ENCODE results near the gene PARD6A.

PARD6A gene, protein sequence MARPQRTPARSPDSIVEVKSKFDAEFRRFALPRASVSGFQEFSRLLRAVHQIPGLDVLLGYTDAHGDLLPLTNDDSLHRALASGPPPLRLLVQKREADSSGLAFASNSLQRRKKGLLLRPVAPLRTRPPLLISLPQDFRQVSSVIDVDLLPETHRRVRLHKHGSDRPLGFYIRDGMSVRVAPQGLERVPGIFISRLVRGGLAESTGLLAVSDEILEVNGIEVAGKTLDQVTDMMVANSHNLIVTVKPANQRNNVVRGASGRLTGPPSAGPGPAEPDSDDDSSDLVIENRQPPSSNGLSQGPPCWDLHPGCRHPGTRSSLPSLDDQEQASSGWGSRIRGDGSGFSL

DNA sequence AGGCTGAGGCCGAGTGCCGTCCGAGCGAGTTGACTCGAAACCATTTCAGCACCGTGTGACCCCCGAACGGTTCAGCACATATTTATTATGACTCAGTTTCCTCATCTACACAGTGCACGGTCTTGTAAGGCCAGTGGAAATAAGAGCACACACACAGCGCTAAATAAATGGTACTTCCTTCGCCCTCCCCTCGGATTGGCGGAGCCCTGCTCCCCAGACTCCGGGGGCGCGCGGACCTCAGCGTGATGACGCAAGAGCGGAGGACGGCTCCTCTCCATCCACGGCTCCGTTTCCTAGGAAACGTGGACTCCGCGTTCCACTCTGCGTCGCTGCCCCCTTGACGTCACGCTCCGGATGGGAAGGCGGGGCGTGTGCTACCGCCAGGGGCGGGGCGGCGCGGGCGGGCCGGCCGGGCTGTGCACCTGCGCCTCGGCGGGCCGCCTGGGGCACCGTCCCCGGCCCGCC lies at the start of gene PARD6A:
Gene PARD6A, plus strand, starts transcription at position 397 of the 465 bp plus-strand sequence. CDS start 79 bp downstream, outside the sequence.
- peaks cover 10% of the 10 kb centered on the region for H3K4me1 Mint-ChIP-seq (ENCODE audit: low read depth)
- H3K27me3 Mint-ChIP-seq (ENCODE audit: low read depth): no peaks in the 10 kb centered on the region
- peak within 1 kb of the TSS; percentile 98 for H3K27ac Mint-ChIP-seq
- peaks cover 15% of the 10 kb centered on the region for H3K36me3 Mint-ChIP-seq (ENCODE audit: low read depth)
- DNase-seq (ENCODE audit: low spot score): peak; percentile 96
- peak within 1 kb of the TSS; percentile 95 for H3K4me3 Mint-ChIP-seq
- no peaks in the 10 kb centered on the region for H3K9me3 Mint-ChIP-seq

DNA sequence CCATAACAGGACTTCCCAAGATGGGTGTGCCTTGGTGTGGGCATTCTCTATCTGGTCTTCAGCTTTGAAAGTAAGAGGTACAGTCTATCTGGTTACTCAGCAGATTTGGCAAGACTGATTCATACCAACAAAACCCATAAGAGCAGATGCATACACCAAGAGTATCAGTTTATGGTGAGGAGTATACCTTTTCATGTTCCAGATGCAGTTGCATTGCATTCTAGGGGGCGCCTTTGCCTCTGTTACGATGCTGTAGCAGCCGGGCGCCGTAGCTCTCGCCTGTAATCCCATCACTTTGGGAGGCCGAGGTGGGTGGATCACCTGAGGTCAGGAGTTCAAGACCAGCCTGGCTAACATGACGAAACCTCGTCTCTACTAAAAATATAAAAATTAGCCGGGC lies 47.0 kb upstream of the PARD6A start:
- no peak overlapping the region for H3K4me3 Mint-ChIP-seq
- H3K27me3 Mint-ChIP-seq (ENCODE audit: low read depth): no peaks in the 10 kb centered on the region
- no peak overlapping the region for H3K27ac Mint-ChIP-seq
- DNase-seq (ENCODE audit: low spot score): no peak
- H3K9me3 Mint-ChIP-seq: no peaks in the 10 kb centered on the region
- H3K4me1 Mint-ChIP-seq (ENCODE audit: low read depth): peaks cover 1% of the 10 kb centered on the region
- peaks cover 40% of the 10 kb centered on the region for H3K36me3 Mint-ChIP-seq (ENCODE audit: low read depth)

DNA sequence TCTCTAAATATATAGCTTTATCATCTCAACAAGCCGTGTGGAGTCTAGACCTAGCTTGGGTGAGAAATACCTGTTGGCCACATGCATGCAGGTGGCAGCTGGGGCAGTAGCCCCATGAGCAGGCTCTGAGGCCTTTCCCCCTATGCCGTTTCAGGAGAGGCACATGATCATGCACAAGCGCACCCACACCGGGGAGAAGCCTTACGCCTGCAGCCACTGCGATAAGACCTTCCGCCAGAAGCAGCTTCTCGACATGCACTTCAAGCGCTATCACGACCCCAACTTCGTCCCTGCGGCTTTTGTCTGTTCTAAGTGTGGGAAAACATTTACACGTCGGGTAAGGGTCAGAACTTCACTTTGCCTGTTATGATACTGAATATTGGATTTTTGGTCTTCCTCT lies 32.5 kb upstream of the PARD6A start:
- DNase-seq (ENCODE audit: low spot score): no peak
- Mint-ChIP-seq H3K27me3 (ENCODE audit: low read depth) (no peaks in the 10 kb centered on the region), H3K4me3 (no peak overlapping the region), H3K4me1 (ENCODE audit: low read depth) (no peaks in the 10 kb centered on the region), H3K27ac (no peak overlapping the region), H3K36me3 (ENCODE audit: low read depth) (peaks cover 52% of the 10 kb centered on the region), H3K9me3 (no peaks in the 10 kb centered on the region)

DNA sequence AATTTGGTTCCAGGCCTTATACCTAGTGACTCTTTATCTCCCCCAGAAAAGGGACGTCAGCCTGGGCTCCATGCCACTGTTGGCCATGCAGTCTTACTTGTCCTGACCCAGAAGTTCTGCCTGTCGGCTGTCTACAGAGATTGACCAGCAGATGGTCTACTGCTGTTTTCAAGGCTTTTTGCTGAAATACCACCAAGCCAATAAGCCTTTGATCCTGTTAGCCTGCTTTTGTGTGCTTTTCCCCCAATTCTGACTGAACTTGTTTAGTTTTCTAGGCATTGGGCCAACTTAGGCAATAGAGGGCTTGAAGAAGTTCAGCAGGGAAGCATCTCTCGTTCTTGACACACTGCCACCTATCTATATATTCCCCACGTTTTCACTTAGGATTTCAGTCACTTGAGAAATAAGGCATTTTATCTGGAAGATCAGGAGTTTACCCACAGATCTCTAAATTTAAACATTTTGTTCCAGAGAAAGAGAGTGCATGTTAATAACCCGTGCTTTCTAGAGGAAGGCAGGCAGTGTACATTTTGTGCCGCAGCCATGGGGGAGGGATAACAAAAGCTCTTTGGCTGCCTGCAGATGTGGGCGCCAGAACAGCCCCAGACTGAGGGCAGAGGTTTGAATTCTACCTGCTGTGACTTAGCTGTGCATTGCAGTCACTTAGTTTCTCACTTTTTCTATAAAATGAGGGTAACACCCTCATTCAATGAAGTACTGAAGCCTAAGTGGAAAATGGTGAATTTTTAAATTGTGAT lies 28.2 kb upstream of the PARD6A start:
- H3K9me3 Mint-ChIP-seq: no peaks in the 10 kb centered on the region
- no peak overlapping the region for H3K4me3 Mint-ChIP-seq
- DNase-seq (ENCODE audit: low spot score): no peak
- peaks cover 46% of the 10 kb centered on the region for H3K36me3 Mint-ChIP-seq (ENCODE audit: low read depth)
- H3K27me3 Mint-ChIP-seq (ENCODE audit: low read depth): no peaks in the 10 kb centered on the region
- H3K27ac Mint-ChIP-seq: no peak overlapping the region
- no peaks in the 10 kb centered on the region for H3K4me1 Mint-ChIP-seq (ENCODE audit: low read depth)

DNA sequence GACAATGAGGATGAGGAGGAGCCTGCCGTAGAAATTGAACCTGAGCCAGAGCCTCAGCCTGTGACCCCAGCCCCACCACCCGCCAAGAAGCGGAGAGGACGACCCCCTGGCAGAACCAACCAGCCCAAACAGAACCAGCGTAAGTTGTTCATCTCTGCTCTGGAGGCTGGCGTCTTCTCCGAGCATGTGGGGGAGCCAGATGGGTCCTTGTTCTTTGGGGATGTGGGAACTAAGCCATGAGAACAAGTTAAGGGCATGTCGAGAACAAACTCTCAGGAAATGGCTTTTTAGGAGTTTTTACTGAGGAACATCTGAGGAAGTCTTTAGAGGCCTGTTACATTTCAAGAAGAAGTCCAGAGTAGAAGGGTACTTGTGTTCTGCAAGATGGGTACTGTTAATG lies 24.0 kb upstream of the PARD6A start:
- Mint-ChIP-seq H3K27me3 (ENCODE audit: low read depth) (no peaks in the 10 kb centered on the region), H3K36me3 (ENCODE audit: low read depth) (peaks cover 45% of the 10 kb centered on the region), H3K4me3 (no peak overlapping the region), H3K4me1 (ENCODE audit: low read depth) (no peaks in the 10 kb centered on the region), H3K27ac (no peak overlapping the region), H3K9me3 (no peaks in the 10 kb centered on the region)
- no peak for DNase-seq (ENCODE audit: low spot score)

DNA sequence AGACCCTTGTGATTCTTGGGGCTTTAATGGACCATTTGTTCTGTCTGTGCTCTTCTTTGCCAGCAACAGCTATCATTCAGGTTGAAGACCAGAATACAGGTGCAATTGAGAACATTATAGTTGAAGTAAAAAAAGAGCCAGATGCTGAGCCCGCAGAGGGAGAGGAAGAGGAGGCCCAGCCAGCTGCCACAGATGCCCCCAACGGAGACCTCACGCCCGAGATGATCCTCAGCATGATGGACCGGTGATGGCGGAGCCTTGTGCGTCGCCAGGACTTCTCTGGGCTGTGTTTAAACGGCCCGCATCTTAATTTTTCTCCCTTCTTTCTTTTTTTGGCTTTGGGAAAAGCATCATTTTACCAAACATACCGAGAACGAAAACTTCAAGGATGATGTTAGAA lies 23.1 kb upstream of the PARD6A start:
- no peaks in the 10 kb centered on the region for H3K9me3 Mint-ChIP-seq
- no peaks in the 10 kb centered on the region for H3K4me1 Mint-ChIP-seq (ENCODE audit: low read depth)
- no peak overlapping the region for H3K27ac Mint-ChIP-seq
- no peak for DNase-seq (ENCODE audit: low spot score)
- H3K4me3 Mint-ChIP-seq: no peak overlapping the region
- no peaks in the 10 kb centered on the region for H3K27me3 Mint-ChIP-seq (ENCODE audit: low read depth)
- H3K36me3 Mint-ChIP-seq (ENCODE audit: low read depth): peaks cover 38% of the 10 kb centered on the region

DNA sequence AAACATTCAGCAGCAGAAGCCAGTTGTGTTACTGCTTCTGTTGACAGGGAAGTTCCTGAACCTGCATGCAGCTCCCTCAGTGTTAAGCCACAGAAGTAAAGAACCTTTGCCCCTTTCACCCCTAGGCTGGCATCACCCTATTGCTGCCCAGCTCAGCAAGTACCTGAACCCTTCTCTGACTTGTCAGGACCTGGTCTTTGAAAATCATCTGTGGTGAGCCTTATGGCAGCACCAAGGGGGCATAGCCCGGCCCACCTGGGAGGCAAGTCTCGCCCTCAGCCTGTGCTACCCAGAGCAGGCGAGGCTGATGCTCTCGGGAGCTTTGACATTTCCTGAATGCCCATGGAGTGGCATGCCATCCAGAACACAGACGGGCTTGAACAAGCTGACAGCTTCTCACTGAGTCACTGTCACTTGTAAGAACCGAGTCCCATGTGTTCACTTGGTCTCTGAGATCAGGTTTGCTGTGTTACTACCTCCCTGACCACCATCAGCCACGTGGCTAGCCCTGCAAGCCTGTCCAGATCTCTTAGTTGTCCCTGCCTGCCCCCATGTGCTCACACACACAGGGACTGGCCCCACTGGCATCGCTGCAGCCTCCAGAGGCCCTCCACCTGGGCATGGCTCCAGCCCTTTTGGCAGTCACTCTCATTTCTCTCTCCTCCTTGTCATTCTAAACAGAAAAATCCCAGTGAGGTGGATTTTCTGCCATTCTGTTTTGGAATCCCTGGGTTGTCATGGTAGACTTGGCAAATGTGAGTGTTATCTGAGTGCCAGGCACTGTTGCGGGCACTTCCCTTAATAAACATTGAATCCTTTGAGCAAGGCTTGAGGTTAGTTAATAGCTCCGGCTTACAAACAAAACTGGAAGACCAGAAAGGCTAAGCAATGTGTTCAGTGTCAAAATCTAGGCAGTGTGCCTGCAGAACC lies 18.7 kb upstream of the PARD6A start:
- DNase-seq (ENCODE audit: low spot score): no peak
- Mint-ChIP-seq H3K9me3 (no peaks in the 10 kb centered on the region), H3K4me1 (ENCODE audit: low read depth) (peaks cover 10% of the 10 kb centered on the region), H3K4me3 (no peak overlapping the region), H3K27ac (no peak overlapping the region), H3K27me3 (ENCODE audit: low read depth) (no peaks in the 10 kb centered on the region), H3K36me3 (ENCODE audit: low read depth) (peaks cover 25% of the 10 kb centered on the region)

DNA sequence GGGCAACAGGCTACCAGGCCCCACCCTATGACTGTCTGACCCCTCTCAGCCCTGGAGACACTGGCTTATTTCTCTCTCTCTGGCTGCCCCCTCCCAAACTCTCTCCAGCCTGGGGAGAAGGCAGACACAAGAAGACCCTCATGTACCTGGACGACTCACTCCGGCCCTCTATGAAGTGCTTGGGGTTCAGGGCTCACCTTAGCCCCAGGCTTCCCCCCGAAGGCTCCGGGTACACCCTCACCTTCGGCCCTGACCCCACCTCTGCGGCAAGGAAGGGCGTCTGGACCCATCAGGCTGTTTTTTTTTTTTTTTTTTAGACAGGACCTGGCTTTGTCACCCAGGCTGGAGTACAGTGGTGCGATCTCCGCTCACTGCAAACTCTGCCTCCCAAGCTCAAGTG lies 16.7 kb upstream of the PARD6A start:
- Mint-ChIP-seq H3K4me3 (peak overlapping the region; percentile 69), H3K4me1 (ENCODE audit: low read depth) (peaks cover 10% of the 10 kb centered on the region), H3K27ac (peak overlapping the region; percentile 73), H3K9me3 (no peaks in the 10 kb centered on the region), H3K27me3 (ENCODE audit: low read depth) (no peaks in the 10 kb centered on the region), H3K36me3 (ENCODE audit: low read depth) (peaks cover 18% of the 10 kb centered on the region)
- DNase-seq (ENCODE audit: low spot score): no peak

DNA sequence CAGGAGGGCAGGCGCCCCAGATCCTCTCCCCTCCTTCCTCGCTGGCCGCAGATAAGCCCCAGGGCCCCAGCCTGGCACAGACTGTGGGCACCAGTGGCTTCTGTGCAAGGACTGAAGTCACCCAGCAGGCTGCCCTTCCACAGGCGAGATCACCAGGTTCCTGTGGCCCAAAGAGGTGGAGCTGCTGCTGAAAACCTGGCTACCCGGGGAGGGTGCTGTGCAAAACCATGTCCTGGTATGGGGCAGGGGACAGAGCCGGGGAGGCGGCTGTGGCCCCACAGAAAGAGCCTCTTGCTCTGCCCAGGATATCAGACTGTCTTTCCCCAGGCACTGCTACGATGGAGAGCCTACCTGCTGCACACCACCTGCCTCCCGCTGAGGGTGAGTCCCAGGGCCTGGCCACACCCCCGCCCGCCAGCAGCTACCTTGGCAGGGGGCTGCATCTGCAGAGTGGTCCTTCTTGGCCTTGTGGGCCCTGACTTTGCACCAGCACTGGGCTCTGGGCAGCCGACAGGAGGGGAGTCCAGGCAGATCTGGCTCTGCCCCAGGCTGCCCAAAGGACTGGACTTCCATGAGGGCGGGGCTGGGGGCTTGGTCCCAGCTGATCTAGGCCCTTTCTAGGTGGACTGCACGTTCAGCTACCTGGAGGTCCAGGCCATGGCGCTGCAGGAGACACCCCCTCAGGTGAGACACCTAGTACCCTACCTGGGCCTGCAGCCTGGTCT lies 15.2 kb upstream of the PARD6A start:
- peaks cover 20% of the 10 kb centered on the region for H3K36me3 Mint-ChIP-seq (ENCODE audit: low read depth)
- no peaks in the 10 kb centered on the region for H3K27me3 Mint-ChIP-seq (ENCODE audit: low read depth)
- peak overlapping the region; percentile 89 for H3K4me3 Mint-ChIP-seq
- DNase-seq (ENCODE audit: low spot score): no peak
- H3K9me3 Mint-ChIP-seq: no peaks in the 10 kb centered on the region
- H3K27ac Mint-ChIP-seq: peak overlapping the region; percentile 94
- H3K4me1 Mint-ChIP-seq (ENCODE audit: low read depth): peaks cover 10% of the 10 kb centered on the region

DNA sequence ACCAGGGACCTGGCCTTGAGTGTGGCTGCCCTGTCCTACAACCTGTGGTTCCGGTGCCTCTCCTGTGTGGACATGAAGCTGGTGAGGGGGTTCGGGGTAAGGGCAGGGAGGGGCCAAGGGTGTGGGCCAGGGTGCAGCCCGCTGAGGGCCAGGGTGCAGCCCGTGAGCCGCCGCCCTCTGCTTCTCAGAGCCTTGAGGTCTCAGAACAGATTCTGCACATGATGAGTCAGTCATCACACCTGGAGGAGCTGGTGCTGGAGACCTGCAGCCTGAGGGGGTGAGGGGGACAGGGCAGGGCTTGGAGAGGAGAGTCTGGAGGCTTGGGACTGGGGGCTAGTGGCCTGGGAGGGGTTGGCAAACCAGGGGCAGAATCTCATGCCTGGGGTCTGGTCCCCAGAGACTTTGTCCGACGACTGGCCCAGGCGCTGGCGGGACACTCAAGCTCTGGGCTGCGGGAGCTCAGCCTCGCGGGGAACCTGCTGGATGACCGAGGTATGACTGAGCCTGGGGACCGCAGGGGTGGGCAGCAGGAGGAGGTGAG lies 13.6 kb upstream of the PARD6A start:
- Mint-ChIP-seq H3K27me3 (ENCODE audit: low read depth) (no peaks in the 10 kb centered on the region), H3K36me3 (ENCODE audit: low read depth) (peaks cover 32% of the 10 kb centered on the region), H3K4me1 (ENCODE audit: low read depth) (peaks cover 10% of the 10 kb centered on the region), H3K27ac (no peak overlapping the region), H3K9me3 (no peaks in the 10 kb centered on the region), H3K4me3 (no peak overlapping the region)
- DNase-seq (ENCODE audit: low spot score): no peak

DNA sequence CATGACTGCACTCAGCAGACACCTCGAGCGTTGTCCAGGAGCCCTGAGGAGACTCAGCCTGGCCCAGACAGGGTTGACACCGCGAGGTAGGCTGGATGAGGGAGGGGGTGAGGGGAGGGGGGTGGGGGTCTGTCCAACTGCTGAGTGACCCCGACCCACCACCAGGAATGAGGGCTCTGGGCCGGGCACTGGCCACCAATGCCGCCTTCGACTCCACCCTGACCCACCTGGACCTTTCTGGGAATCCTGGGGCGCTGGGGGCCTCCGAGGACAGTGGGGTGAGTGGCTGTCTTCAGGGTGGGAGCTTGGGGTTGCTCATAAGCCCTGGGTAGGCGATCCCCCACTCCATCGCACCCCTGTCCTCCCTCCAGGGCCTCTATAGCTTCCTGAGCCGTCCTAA lies 13.1 kb upstream of the PARD6A start:
- DNase-seq (ENCODE audit: low spot score): no peak
- Mint-ChIP-seq H3K27me3 (ENCODE audit: low read depth) (no peaks in the 10 kb centered on the region), H3K4me1 (ENCODE audit: low read depth) (peaks cover 10% of the 10 kb centered on the region), H3K36me3 (ENCODE audit: low read depth) (peaks cover 35% of the 10 kb centered on the region), H3K9me3 (no peaks in the 10 kb centered on the region), H3K4me3 (no peak overlapping the region), H3K27ac (no peak overlapping the region)

DNA sequence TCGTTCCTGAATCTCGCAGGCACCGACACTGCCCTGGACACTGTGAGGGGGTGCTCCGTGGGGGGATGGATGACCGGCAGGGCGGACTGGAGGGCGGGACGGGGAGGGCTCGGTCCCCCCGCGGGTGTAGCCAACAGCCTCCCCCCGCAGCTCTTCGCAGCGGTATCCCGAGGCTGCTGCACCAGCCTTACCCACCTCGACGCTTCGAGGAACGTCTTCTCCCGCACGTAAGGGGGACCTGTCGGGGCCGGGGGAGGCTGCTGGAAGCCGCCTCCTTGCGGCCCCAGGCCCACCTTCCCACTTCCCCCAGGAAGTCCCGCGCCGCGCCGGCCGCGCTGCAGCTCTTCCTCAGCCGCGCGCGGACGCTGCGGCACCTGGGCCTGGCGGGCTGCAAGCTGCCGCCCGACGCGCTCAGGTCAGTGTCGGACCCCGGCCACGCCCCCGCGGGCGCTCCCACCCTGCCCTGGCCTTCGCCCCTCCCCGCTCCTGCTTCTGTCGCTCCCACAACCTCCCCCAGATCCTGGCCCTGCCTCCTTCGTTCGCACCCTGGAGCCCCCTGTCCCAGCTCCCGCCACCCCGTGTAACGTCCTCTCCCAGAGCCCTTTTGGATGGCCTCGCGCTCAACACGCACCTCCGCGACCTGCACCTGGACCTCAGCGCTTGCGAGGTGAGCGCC lies 12.5 kb upstream of the PARD6A start:
- no peaks in the 10 kb centered on the region for H3K27me3 Mint-ChIP-seq (ENCODE audit: low read depth)
- H3K4me3 Mint-ChIP-seq: no peak overlapping the region
- H3K27ac Mint-ChIP-seq: no peak overlapping the region
- DNase-seq (ENCODE audit: low spot score): no peak
- H3K4me1 Mint-ChIP-seq (ENCODE audit: low read depth): peaks cover 10% of the 10 kb centered on the region
- H3K36me3 Mint-ChIP-seq (ENCODE audit: low read depth): peaks cover 35% of the 10 kb centered on the region
- H3K9me3 Mint-ChIP-seq: no peaks in the 10 kb centered on the region
